Measurements from ENCODE around the gene NUBP2.

Gene NUBP2

DNA sequence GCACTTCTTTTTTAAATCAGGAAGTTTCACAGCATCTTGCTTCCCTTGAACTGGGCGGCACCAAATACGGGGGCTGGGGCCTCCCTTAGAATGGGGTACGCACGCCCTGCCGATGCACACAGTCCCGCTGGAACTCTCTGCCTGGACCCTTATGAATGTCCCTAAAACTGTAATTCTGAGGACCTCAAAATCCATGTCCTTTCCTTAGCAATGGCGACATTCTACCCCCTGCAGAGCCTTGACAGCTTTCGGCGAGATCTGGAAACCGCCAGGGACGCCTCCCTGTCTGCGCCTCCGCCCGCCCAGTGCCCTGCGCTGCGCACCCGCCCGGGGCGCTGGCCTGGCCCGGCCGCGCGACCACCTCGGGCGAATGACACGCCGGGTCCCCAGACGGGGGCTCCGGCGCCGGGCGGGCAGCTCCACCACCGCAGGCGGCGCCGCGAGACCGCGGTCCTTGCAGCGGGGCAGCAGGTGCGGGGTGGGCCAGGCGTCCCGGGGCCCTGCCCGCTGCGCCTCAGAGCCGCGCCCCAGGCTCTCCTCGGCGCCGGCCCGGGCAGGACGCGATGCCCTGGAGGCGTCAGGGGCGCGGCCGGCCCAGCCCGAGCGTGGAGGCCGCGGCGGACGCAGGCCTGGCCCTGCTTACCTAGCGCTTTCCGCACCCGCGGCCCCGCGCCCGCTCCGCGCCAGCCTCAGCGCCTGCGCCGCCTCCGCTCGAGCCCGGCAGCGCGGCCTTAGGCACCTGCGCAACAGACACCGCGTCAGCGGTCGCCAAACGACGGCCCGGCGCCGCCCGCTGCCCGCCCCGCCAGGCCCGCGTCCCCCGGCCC, 43.3 kb downstream of the NUBP2 start:
- in situ Hi-C loops (cut with MboI; ENCODE audit: low sequenced_read_pairs) = no loop called here

DNA sequence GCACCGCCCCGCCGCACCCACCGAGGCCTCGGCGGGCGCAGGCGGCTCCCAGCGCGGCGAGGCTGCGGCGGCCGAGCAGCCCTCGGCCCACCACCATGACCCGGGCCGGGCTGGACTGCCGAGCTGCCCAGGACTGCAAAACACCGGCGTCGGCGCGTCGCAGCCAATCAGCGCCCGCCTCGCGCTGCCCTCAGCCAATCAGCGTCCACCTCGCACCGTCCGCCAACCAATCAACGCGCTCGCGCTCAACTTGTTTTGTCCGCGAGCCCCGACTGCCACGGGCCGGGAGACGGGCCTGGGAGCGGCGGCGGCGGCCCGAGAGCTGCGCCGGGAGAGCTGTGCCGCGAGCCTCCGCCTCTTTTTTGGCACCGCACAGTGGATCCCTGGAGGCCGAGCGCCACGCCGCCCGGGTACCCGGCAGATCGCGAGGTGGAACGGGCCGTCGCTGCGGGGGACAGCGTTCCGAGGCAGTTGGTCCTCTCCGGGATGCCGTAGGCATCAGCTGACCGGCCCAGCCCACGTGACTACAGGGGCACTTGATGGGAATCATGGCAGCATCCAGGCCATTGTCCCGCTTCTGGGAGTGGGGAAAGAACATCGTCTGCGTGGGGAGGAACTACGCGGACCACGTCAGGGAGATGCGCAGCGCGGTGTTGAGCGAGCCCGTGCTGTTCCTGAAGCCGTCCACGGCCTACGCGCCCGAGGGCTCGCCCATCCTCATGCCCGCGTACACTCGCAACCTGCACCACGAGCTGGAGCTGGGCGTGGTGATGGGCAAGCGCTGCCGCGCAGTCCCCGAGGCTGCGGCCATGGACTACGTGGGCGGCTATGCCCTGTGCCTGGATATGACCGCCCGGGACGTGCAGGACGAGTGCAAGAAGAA, 44.2 kb downstream of the NUBP2 start, which contains the start of the genes FAHD1 and HAGH:
Gene FAHD1 (plus strand): TSS at position 516 of the 883 bp plus-strand sequence. CDS start 33 bp downstream, at position 549.
Gene HAGH (minus strand): TSS at position 135 of the 883 bp plus-strand sequence. CDS start 38 bp downstream, at position 97.
- in situ Hi-C loops (cut with MboI; ENCODE audit: low sequenced_read_pairs) = no loop called here

DNA sequence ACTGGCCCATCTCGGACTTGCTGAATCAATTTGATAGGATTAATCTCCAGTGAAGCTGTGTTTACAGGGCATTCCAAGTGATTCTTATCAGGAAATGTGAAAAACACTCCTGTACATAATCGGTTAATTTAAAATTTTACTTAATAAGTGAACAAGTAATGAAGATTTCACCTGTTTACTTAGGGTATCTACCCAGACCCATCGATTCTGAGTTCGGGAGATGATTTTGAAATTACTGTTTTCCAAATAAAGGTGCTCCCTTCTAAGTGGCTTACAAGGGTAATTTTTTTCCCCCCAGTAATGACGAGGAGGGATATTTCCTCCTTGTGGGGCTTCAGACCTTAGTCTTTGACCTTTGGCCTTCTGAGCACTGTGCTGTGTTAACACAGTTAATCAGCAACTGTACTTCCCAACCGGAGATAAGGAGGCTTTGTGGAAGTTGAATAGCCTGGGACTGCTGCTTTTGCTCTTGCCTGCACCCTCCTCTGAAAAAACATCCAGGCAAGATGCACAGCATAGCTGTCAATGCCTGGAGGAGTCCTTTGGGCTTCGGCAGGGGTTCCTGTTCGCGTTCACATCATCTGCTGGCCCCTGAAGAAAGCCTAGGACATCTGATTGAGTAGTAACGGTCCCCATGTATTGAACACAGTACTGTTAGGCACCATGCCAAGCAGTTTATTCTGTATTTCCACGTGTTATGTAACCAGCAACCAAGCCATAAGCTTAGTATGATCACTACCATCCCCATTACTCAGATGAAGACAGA, 46.1 kb downstream of the NUBP2 start:
- in situ Hi-C loops (cut with MboI; ENCODE audit: low sequenced_read_pairs) = no loop called here

DNA sequence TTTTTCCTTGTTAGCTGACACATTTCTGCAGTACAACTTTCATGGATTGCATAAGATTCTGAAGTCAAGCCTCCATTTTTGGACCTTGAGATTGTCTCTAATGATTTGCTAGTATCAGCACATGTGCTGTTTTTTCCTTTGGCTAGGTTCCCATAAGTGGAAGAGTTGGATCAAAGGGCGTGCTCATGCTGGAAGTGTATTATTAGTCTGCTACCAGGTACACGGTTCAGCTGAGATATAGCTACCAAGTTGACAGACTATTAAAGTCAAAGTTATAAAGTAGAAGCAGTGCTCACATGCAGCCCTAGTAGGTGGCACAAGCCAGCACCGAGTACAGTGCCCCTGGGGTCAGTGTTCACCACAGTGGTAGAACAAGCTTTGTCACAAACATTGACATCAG, 47.5 kb downstream of the NUBP2 start:
- in situ Hi-C loops (cut with MboI; ENCODE audit: low sequenced_read_pairs) = no loop called here

DNA sequence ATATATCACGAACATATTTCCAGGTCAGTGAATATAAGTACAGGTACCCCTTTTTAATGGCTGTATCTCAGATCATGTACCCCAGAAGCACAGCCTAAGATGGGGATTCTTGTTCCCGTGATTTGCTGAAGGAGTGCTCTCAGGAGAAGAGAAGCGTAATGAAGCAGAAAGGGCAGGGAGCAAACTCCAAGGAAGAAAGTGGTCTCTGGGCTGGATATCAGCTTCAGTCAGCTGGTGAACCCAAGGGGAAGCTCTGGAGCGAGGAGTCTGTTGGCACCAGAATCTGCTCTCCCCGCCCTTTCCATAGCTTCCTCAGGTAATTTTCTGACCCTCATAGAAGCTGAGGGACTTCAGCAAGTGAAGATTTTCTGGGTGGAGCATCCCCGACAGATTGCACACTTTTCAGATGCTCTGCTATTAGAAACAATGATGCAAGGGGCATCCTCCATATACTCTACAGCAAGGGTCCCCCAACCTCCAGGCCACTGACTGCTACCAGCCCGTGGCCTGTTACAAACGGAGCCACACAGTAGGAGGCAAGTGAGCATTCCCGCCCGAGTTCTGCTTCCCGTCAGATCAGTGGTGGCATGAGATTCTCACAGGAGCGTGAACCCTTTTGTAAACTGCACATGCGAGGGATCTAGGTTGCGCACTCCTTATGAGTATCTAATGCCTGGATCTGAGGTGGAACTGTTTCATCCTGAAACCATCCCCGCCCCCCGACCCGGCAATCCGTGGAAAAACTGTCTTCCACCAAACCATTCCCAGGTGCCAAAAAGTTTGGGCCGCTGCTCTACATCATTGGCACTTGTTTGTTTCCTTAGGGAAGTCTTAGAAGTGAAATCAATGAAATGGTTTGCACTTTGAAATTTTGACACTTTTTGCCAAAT, 48.7 kb downstream of the NUBP2 start:
- in situ Hi-C loops (cut with MboI; ENCODE audit: low sequenced_read_pairs) = no loop called here

DNA sequence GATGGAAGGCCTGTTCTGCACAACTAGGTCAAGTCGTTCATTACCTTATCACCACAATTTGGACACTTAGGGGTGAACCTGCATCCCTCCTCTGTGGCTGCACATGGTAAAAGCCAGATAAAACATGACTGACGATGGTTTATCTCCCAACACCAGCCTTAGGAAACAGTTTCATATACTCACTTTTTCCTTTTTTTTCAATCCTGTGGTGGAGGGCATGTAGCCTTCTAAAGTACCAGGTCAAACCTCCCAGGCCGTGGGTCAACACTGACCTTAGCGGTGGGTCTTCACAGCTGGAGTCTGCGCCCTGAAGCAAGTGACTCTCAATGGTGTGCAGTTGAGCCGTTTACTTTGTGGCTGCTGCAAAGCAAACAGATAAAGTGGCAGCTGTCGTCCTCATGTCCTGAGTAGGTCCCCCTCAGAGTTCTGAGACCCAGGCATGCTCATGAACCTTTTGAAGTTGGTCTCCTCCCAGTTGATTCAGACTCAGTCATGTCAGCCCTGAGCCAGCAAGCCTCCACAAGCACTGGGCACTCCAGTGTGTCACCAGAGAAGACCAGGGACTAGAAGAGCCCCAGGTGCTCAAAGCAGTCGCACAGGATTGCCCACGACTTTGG, 50.2 kb downstream of the NUBP2 start:
- in situ Hi-C loops (cut with MboI; ENCODE audit: low sequenced_read_pairs) = no loop called here

DNA sequence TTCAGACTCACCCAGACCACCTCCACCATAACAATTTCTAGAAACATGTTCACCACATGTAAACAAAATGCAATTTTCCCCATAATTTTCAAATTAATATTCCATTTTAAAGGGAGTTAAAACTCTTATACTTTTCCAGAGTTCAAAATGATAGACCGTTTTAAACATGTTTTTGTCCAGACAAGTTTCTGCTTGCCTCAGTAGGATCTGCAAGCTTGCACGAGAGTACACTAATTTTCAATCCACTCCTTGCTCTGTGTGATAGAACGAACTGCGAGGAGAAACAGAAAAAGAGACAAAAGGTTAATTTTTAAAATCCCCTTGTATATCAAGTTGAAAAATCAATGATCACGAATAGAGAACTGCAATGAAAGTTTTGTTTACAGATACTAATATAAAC, 51.3 kb downstream of the NUBP2 start:
- in situ Hi-C loops (cut with MboI; ENCODE audit: low sequenced_read_pairs) = no loop called here

Data from HL-60/S4 (cell line).